Measurements from ENCODE around the gene P2RY6. TPM values are rescaled to one million over a fixed set of nuclear protein-coding genes. Genes with fewer than 3 reads are reported as not detected.
"Not testable (repeated sequence)": the region's sequence is repeated elsewhere in the genome, so short reads cannot be mapped to it uniquely, and the experiment has no call there.

P2RY6 gene
- total and polyA plus RNA-seq, 10 of the 15 experiments (the other 5 are each of a cell fraction or from before 2014, with no cell fraction given) = 0.05 to 0.90 (median 0.22) TPM; not detected in 4

DNA sequence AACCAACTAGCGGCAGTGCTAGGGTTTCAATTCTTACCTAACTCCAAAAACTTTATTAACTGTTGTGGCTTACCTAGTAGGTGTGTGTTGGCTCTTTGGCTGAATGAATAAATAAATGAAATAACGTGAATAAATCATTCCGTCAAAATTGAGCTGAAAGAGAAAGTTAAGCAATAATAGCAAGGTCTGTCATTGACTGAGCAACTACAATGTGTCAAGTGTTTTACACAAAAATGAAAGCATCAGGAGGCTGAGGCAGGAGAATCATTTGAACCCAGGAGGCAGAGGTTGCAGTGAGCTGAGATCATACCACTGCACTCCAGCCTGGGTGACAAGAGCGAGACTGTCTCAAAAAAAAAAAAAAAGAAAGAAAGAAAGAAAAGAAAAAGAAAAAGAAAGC is 2.1 kb downstream of the P2RY6 start:
- H3K27ac ChIP-seq (ENCODE audit: control insufficient read depth, insufficient read depth); BruUV-seq (replicated peaks); intact Hi-C loops (cut with micrococcal nuclease; ENCODE audit: unreplicated experiment); H3K9me3 ChIP-seq (replicated peaks; ENCODE audit: control insufficient read depth, insufficient read depth, low read length); H3K79me2 ChIP-seq (ENCODE audit: control insufficient read depth, insufficient read depth, low read length); H2AFZ ChIP-seq (ENCODE audit: control insufficient read depth, low read depth, low read length); in situ Hi-C loops (cut with MboI); H4K20me1 ChIP-seq (ENCODE audit: control insufficient read depth, insufficient read depth); H3K36me3 ChIP-seq (ENCODE audit: control insufficient read depth in 2 of 2, insufficient read depth in 2 of 2, low read length in 1 of 2); H3K9ac ChIP-seq (ENCODE audit: control insufficient read depth, insufficient read depth, low read length); H3K4me2 ChIP-seq (ENCODE audit: control insufficient read depth, insufficient read depth); FAIRE-seq; H3K4me3 ChIP-seq; DNase-seq (ENCODE audit: low read depth, low spot score); H3K27me3 ChIP-seq (replicated peaks in 1 of 2; ENCODE audit: control insufficient read depth in 2 of 2, insufficient read depth in 2 of 2, low read length in 1 of 2); ATAC-seq; RAD21 ChIA-PET (ENCODE audit: unreplicated experiment): not testable (repeated sequence)
- H3K4me1 ChIP-seq (ENCODE audit: control insufficient read depth, insufficient read depth, low read length) = peaks cover 36% of the 10 kb centered on the region
- 78% methylated on average over 3 of the region's 4 CpGs for WGBS (ENCODE audit: insufficient coverage, insufficient replicate concordance, low lambda C conversion rate, missing lambda C conversion rate)
- CTCF ChIA-PET = interaction anchor here (0.5 to 1.6 kb wide), 7 partner anchors 11 to 63 kb away, joined by 4 to 6 read pairs (median 4); no protein-coding TSS in a partner anchor
- SMC1A ChIA-PET (ENCODE audit: uncharacterized antibody, unreplicated experiment) = interaction anchor here (0.6 to 3.1 kb wide), 2 partner anchors 14 to 127 kb away, joined by 3 to 11 read pairs; no protein-coding TSS in a partner anchor
- POLR2A ChIA-PET = interaction anchor here (0.7 kb wide), 1 partner anchor 556 kb away, joined by 3 read pairs; no protein-coding TSS in a partner anchor

DNA sequence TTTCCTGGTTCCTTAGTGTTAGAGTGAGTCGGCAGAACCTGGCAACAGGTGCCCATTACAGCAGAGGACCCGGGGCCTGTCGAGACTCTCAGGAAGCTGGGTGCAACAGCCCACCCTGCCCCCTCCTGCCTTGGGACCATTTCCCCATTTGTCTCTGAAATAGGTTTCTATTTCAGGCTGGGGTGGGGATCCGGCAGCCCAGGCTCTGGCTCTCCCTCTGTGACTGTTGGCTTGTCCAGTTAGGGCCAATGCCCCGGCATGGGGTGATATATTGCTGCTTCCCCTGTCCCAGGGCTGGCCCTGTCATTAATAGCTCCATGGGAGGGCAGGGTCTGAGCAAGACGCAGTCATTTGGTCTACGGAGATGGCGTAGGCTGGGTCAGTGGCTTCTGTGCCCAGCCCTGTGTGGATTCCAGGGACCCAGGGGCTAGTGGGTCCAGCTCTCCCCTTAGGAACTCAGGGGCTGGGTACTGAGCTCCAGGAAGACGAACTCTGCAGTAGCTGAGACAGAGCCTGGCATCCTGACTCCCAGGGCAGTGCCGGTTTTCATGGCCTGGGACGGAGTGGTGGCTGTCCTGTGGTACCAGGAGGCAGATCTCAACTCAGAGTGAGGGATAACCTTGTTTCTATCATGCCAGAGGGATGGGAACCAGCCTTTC is 2.7 kb downstream of the P2RY6 start:
- in situ Hi-C loops (cut with MboI) = no loop called here
- DNase-seq (ENCODE audit: low read depth, low spot score) (no peak), FAIRE-seq (no peak), ATAC-seq (no peak)
- Histone ChIP-seq H4K20me1 (ENCODE audit: control insufficient read depth, insufficient read depth) (no peaks in the 10 kb centered on the region), H3K27ac (ENCODE audit: control insufficient read depth, insufficient read depth) (no peak overlapping the region), H3K36me3 (ENCODE audit: control insufficient read depth in 2 of 2, insufficient read depth in 2 of 2, low read length in 1 of 2) (no peaks in the 10 kb centered on the region), H3K4me1 (ENCODE audit: control insufficient read depth, insufficient read depth, low read length) (peaks cover 30% of the 10 kb centered on the region), H3K4me2 (ENCODE audit: control insufficient read depth, insufficient read depth) (no peak overlapping the region), H3K9ac (ENCODE audit: control insufficient read depth, insufficient read depth, low read length) (no peak overlapping the region), H2AFZ (ENCODE audit: control insufficient read depth, low read depth, low read length) (no peak overlapping the region), H3K4me3 (no peak overlapping the region), H3K79me2 (ENCODE audit: control insufficient read depth, insufficient read depth, low read length) (no peaks in the 10 kb centered on the region), H3K9me3 (replicated peaks; ENCODE audit: control insufficient read depth, insufficient read depth, low read length) (no peaks in the 10 kb centered on the region), H3K27me3 (replicated peaks in 1 of 2; ENCODE audit: control insufficient read depth in 2 of 2, insufficient read depth in 2 of 2, low read length in 1 of 2) (no peaks in the 10 kb centered on the region; a peak in 1 of 4 replicates)
- intact Hi-C loops (cut with micrococcal nuclease; ENCODE audit: unreplicated experiment) = no loop called here
- SMC1A ChIA-PET (ENCODE audit: uncharacterized antibody, unreplicated experiment) = interaction anchor here (0.6 to 3.1 kb wide), 3 partner anchors 13 to 443 kb away, joined by 3 to 11 read pairs (median 3); no protein-coding TSS in a partner anchor
- POLR2A ChIA-PET = interaction anchor here (0.7 kb wide), 1 partner anchor 556 kb away, joined by 3 read pairs; no protein-coding TSS in a partner anchor
- RAD21 ChIA-PET (ENCODE audit: unreplicated experiment) = no interaction called here
- no TSS peak for BruUV-seq (replicated peaks)
- CTCF ChIA-PET = interaction anchor here (1.0 to 1.6 kb wide), 5 partner anchors 12 to 62 kb away, joined by 4 to 6 read pairs (median 4); no protein-coding TSS in a partner anchor
- WGBS (ENCODE audit: insufficient coverage, insufficient replicate concordance, low lambda C conversion rate, missing lambda C conversion rate) = 44% methylated on average over 11 of the region's 11 CpGs
- TF ChIP-seq TBL1XR1 (IDR thresholded peaks at IDR 0.05; ENCODE audit: low read depth, low read length) = no peak
- TF ChIP-seq, protein P1, sequence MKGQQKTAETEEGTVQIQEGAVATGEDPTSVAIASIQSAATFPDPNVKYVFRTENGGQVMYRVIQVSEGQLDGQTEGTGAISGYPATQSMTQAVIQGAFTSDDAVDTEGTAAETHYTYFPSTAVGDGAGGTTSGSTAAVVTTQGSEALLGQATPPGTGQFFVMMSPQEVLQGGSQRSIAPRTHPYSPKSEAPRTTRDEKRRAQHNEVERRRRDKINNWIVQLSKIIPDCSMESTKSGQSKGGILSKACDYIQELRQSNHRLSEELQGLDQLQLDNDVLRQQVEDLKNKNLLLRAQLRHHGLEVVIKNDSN (IDR thresholded peaks at IDR 0.05; ENCODE audit: borderline replicate concordance, extremely low read length, insufficient read depth, low read depth, low read length) = no peak
- TF ChIP-seq KAT2A (conservative IDR thresholded peaks at IDR 0.05; ENCODE audit: control insufficient read depth, low read depth, low read length) = no peak
- no peak for TF ChIP-seq EGR1 (IDR thresholded peaks at IDR 0.05; ENCODE audit: borderline replicate concordance in 1 of 2, low read depth in 2 of 2, low read length in 2 of 2)
- TF ChIP-seq PAX5 (IDR thresholded peaks at IDR 0.05; ENCODE audit: borderline replicate concordance, low read depth, low read length) = no peak
- TF ChIP-seq MYB (IDR thresholded peaks at IDR 0.05; ENCODE audit: borderline replicate concordance, low read depth, low read length) = no peak
- TF ChIP-seq, protein P2, sequence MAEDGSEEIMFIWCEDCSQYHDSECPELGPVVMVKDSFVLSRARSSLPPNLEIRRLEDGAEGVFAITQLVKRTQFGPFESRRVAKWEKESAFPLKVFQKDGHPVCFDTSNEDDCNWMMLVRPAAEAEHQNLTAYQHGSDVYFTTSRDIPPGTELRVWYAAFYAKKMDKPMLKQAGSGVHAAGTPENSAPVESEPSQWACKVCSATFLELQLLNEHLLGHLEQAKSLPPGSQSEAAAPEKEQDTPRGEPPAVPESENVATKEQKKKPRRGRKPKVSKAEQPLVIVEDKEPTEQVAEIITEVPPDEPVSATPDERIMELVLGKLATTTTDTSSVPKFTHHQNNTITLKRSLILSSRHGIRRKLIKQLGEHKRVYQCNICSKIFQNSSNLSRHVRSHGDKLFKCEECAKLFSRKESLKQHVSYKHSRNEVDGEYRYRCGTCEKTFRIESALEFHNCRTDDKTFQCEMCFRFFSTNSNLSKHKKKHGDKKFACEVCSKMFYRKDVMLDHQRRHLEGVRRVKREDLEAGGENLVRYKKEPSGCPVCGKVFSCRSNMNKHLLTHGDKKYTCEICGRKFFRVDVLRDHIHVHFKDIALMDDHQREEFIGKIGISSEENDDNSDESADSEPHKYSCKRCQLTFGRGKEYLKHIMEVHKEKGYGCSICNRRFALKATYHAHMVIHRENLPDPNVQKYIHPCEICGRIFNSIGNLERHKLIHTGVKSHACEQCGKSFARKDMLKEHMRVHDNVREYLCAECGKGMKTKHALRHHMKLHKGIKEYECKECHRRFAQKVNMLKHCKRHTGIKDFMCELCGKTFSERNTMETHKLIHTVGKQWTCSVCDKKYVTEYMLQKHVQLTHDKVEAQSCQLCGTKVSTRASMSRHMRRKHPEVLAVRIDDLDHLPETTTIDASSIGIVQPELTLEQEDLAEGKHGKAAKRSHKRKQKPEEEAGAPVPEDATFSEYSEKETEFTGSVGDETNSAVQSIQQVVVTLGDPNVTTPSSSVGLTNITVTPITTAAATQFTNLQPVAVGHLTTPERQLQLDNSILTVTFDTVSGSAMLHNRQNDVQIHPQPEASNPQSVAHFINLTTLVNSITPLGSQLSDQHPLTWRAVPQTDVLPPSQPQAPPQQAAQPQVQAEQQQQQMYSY (CRISPR knock-in tag; IDR thresholded peaks at IDR 0.05) = no peak
- TF ChIP-seq RUNX3 (IDR thresholded peaks at IDR 0.05; ENCODE audit: low read length) = no peak
- no peak for TF ChIP-seq LARP7 (IDR thresholded peaks at IDR 0.05)
